B cell (primary cell): Measurements from ENCODE around the gene WDR86. TPM values are rescaled to one million over a fixed set of nuclear protein-coding genes. Genes with fewer than 3 reads are reported as not detected.

Source experiments
- ATAC-seq: fragments of 200-7000 bp; cut with Tn5 transposase; one replicate; pipeline ENCODE4 v1.10.0; 2021; ENCODE audit warnings: low read depth, mild to moderate bottlenecking, moderate number of reproducible peaks, moderate library complexity
- CTCF ChIA-PET: fragments of 350-600 bp; sonication (Branson Sonifier 250); formaldehyde crosslinking; loops from one replicate; lab custom pipeline; 2021; ENCODE audit warnings: antibody characterized with exemption, inconsistent platforms; lab: Charles Lee
- POLR2A ChIA-PET: fragments of 350-600 bp; sonication (Branson Sonifier 250); formaldehyde crosslinking; loops from one replicate; lab custom pipeline; 2021; ENCODE audit warnings: antibody characterized with exemption; lab: Charles Lee
- DNase-seq: peaks from one replicate; pipeline ENCODE4 v3.0.0; 2013
- H2AFZ ChIP-seq: 2 replicates; pipeline ENCODE4 v1.6.1; 2012; ENCODE audit warnings: mild to moderate bottlenecking, low read depth, low read length; ENCODE audit not compliant: insufficient read depth, poor library complexity, severe bottlenecking
- H3K27ac ChIP-seq, 2 donors: 1 replicate in 1 of 2; 2 replicates in 1 of 2; pipeline ENCODE4 v1.5.1; 2012 to 2013; ENCODE audit warnings: low read length in 2 of 2, mild to moderate bottlenecking in 2 of 2, moderate library complexity in 1 of 2
- H3K27me3 ChIP-seq, 4 experiments: fragments of 200-600 bp in 1 of 4; sonication (generic) in 1 of 4; replicated peaks in 1 of 4; 1 replicate in 2 of 4; 2 replicates in 2 of 4; pipeline versions ENCODE4 v1.6.1 to v1.7.0; 2013 to 2016; ENCODE audit warnings: low read length in 3 of 4, mild to moderate bottlenecking in 2 of 4, mixed read lengths in 1 of 4, moderate library complexity in 1 of 4; ENCODE audit not compliant: insufficient read depth in 4 of 4, control insufficient read depth in 3 of 4; ENCODE audit errors: control extremely low read depth in 1 of 4
- H3K36me3 ChIP-seq, 2 experiments: replicated peaks in 1 of 2; 1 replicate in 1 of 2; 2 replicates in 1 of 2; pipeline versions ENCODE4 v1.6.1 to v1.7.1; 2013; ENCODE audit warnings: low read length in 1 of 2; ENCODE audit not compliant: insufficient read depth in 2 of 2, control insufficient read depth in 1 of 2; ENCODE audit errors: control extremely low read depth in 1 of 2, extremely low read depth in 1 of 2
- H3K4me1 ChIP-seq, 2 donors: fragments of 200-600 bp in 1 of 2; sonication (generic) in 1 of 2; 1 replicate in 1 of 2; 2 replicates in 1 of 2; pipeline versions ENCODE4 v1.5.1 to v1.6.1; 2013 to 2017; ENCODE audit warnings: low read length in 2 of 2; ENCODE audit not compliant: control insufficient read depth in 2 of 2, insufficient read depth in 2 of 2
- H3K4me2 ChIP-seq: replicated peaks from 2 replicates; pipeline ENCODE3; 2012; ENCODE audit warnings: mild to moderate bottlenecking, low read depth, low read length; ENCODE audit not compliant: poor library complexity, severe bottlenecking
- H3K4me3 ChIP-seq, 5 experiments: fragments of 200-600 bp in 1 of 5; sonication (generic) in 1 of 5; 1 replicate in 3 of 5; 2 replicates in 2 of 5; pipeline versions ENCODE4 v1.5.1 to v1.7.0; 2011 to 2016; ENCODE audit warnings: low read length in 4 of 5, mild to moderate bottlenecking in 4 of 5, low read depth in 2 of 5, control low read depth in 1 of 5, moderate library complexity in 1 of 5; ENCODE audit not compliant: insufficient read depth in 1 of 5; ENCODE audit errors: control extremely low read depth in 1 of 5, extremely low read depth in 1 of 5
- H3K79me2 ChIP-seq: fragments of 200-600 bp; sonication (generic); one replicate; pipeline ENCODE4 v1.6.0; 2016; ENCODE audit warnings: low read length; ENCODE audit not compliant: control insufficient read depth, insufficient read depth
- H3K9ac ChIP-seq: fragments of 200-600 bp; sonication (generic); 2 replicates; pipeline ENCODE4 v1.6.1; 2017; ENCODE audit warnings: mild to moderate bottlenecking, low read length, moderate library complexity
- H3K9me3 ChIP-seq, 3 donors: one replicate each; pipeline versions ENCODE4 v1.6.1 to v1.7.1; 2013; ENCODE audit warnings: low read length in 2 of 3; ENCODE audit not compliant: control insufficient read depth in 2 of 3, insufficient read depth in 1 of 3; ENCODE audit errors: control extremely low read depth in 1 of 3
- H4K20me1 ChIP-seq: 2 replicates; pipeline ENCODE4 v1.6.0; 2012; ENCODE audit warnings: mild to moderate bottlenecking, low read length; ENCODE audit not compliant: insufficient read depth, control insufficient read depth, poor library complexity, severe bottlenecking
- H3K27ac Mint-ChIP-seq: one replicate; pipeline ENCODE4 v1.8.0; 2021; ENCODE audit warnings: mixed read lengths
- H3K27me3 Mint-ChIP-seq: one replicate; pipeline ENCODE4 v1.8.0; 2021; ENCODE audit warnings: mixed read lengths
- H3K4me1 Mint-ChIP-seq: one replicate; pipeline ENCODE4 v1.8.0; 2021; ENCODE audit warnings: mixed read lengths
- H3K4me3 Mint-ChIP-seq: one replicate; pipeline ENCODE4 v1.8.0; 2021; ENCODE audit warnings: mixed read lengths
- H3K9me3 Mint-ChIP-seq: one replicate; pipeline ENCODE4 v1.8.0; 2022; ENCODE audit warnings: mixed read lengths; ENCODE audit not compliant: insufficient read depth
- CTCF ChIP-seq: fragments of 200-600 bp; IDR thresholded peaks from one replicate; pipeline ENCODE4 v1.8.0; 2022; ENCODE audit warnings: antibody characterized with exemption, mild to moderate bottlenecking
- EZH2 ChIP-seq: IDR thresholded peaks from 2 replicates; pipeline ENCODE4 v1.6.1; 2012; ENCODE audit warnings: borderline replicate concordance, low read depth, mild to moderate bottlenecking, moderate library complexity, low read length; ENCODE audit not compliant: insufficient read depth, poor library complexity, severe bottlenecking
- WGBS: methylation state at CpG from one replicate; pipeline ENCODE4 v1.1.5; 2013; ENCODE audit warnings: missing lambda C conversion rate; ENCODE audit not compliant: insufficient coverage; 5-methylcytosine and 5-hydroxymethylcytosine counted together
- intact Hi-C: fragments of 100-400 bp; cut with micrococcal nuclease; formaldehyde crosslinking; loops from one replicate; pipeline ENCODE4 v1.10.0; 2022
- polyA plus RNA-seq: library from polyadenylated mRNA; depleted of rRNA; stranded (reverse); fragments of >200 nt; gene quantifications from 2 replicates; pipeline ENCODE4 v1.2.3, GENCODE V29; 2012
- total RNA-seq, 2 donors: library from RNA; stranded (reverse); fragments of 120-200 nt in 1 of 2; gene quantifications; 1 replicate in 1 of 2; 2 replicates in 1 of 2; pipeline versions ENCODE4 v1.2.3 to v1.2.4, GENCODE V29; 2013 to 2022

The WDR86 gene
- total and polyA plus RNA-seq, 2 donors (not counting 1 experiment from before 2014, with no cell fraction given): 1.4 to 1.5 TPM

GRCh38 chr7:151386301-151387160 lies 23.3 kb downstream of the WDR86 start:
- POLR2A ChIA-PET: no interaction called here
- Histone ChIP-seq H3K9me3 (peaks cover 0 to 14% (median 0%) of the 10 kb centered on the region in 3 donors), H3K27ac (no peak overlapping the region), H3K79me2 (no peaks in the 10 kb centered on the region), H3K9ac (no peak overlapping the region), H3K4me1 (peaks cover 10 to 11% of the 10 kb centered on the region in 2 donors), H3K27me3 (peaks cover 0 to 16% (median 6%) of the 10 kb centered on the region in 4 experiments), H3K36me3 (no peaks in the 10 kb centered on the region), H3K4me3 (no peak overlapping the region), H3K4me2 (no peak overlapping the region), H2AFZ (no peak overlapping the region), H4K20me1 (no peaks in the 10 kb centered on the region)
- DNase-seq: no peak
- no peak for ATAC-seq
- Mint-ChIP-seq H3K4me1 (peaks cover 7% of the 10 kb centered on the region), H3K4me3 (no peak overlapping the region), H3K9me3 (no peaks in the 10 kb centered on the region), H3K27ac (no peak overlapping the region), H3K27me3 (peaks cover 24% of the 10 kb centered on the region)
- CTCF ChIA-PET: no interaction called here
- intact Hi-C loops: no loop called here
- WGBS: 74% methylated on average over 13 of the region's 16 CpGs
- TF ChIP-seq EZH2: no peak
- TF ChIP-seq CTCF: no peak

GRCh38 chr7:151385626-151386300 lies 24.1 kb downstream of the WDR86 start:
- H3K9ac ChIP-seq: no peak overlapping the region

More at GRCh38 chr7:151385626-151386300, 24.1 kb downstream of the WDR86 start:
- 95% methylated on average over 22 of the region's 26 CpGs for WGBS
- no peak overlapping the region for H3K27ac Mint-ChIP-seq
- DNase-seq (no peak), ATAC-seq (no peak)
- intact Hi-C loops: no loop called here
- no peak overlapping the region for H3K27ac ChIP-seq
- POLR2A ChIA-PET: no interaction called here
- H3K9me3 ChIP-seq: peaks cover 0 to 14% (median 0%) of the 10 kb centered on the region in 3 donors
- no peak overlapping the region for H3K4me2 ChIP-seq
- H3K9me3 Mint-ChIP-seq: no peaks in the 10 kb centered on the region
- H3K36me3 ChIP-seq: no peaks in the 10 kb centered on the region
- CTCF ChIA-PET: no interaction called here
- no peak overlapping the region for H3K4me3 ChIP-seq
- peaks cover 0 to 16% (median 6%) of the 10 kb centered on the region in 4 experiments for H3K27me3 ChIP-seq
- no peak for TF ChIP-seq CTCF
- TF ChIP-seq EZH2: no peak
- no peak overlapping the region for H2AFZ ChIP-seq
- H4K20me1 ChIP-seq: no peaks in the 10 kb centered on the region
- no peak overlapping the region for H3K4me3 Mint-ChIP-seq
- peaks cover 23% of the 10 kb centered on the region for H3K27me3 Mint-ChIP-seq
- H3K79me2 ChIP-seq: no peaks in the 10 kb centered on the region
- peaks cover 12 to 16% of the 10 kb centered on the region in 2 donors for H3K4me1 ChIP-seq
- peaks cover 11% of the 10 kb centered on the region for H3K4me1 Mint-ChIP-seq
